NK-92 treated with Interleukin-12 subunit alpha and Interleukin-12 subunit beta, amount 100 ng/mL, for 24 hours (cell line): Measurements from ENCODE around the gene CCDC183.

Source experiments
- DNase-seq: peaks from one replicate; lab custom pipeline; 2025; lab: John Stamatoyannopoulos, UW

CCDC183 gene

GRCh38 chr9:136849960-136850865 is 54.1 kb downstream of the CCDC183 start:
- DNase-seq, result no peak

GRCh38 chr9:136850866-136851775 is 55.0 kb downstream of the CCDC183 start:
- DNase-seq, result no peak

GRCh38 chr9:136851941-136852663 is 56.0 kb downstream of the CCDC183 start, which contains the start of gene MAMDC4:
MAMDC4 (plus strand) TSS chr9:136852346; CDS start chr9:136852417, 71 bp downstream.
- DNase-seq, result no peak

- no peak for DNase-seq
Observed at GRCh38 chr9:136852664-136853595, 56.8 kb downstream of the CCDC183 start.

- no peak for DNase-seq
Observed at GRCh38 chr9:136853596-136854112, 57.5 kb downstream of the CCDC183 start.

GRCh38 chr9:136854113-136854841 is 58.1 kb downstream of the CCDC183 start:
- DNase-seq, result no peak

- DNase-seq, result no peak
Observed at GRCh38 chr9:136854842-136855460, 58.8 kb downstream of the CCDC183 start.

- no peak for DNase-seq
Observed at GRCh38 chr9:136855461-136856078, 59.4 kb downstream of the CCDC183 start.

GRCh38 chr9:136856079-136856476 is 59.9 kb downstream of the CCDC183 start:
- no peak for DNase-seq

- no peak for DNase-seq
Observed at GRCh38 chr9:136856541-136857141, 60.5 kb downstream of the CCDC183 start.

- no peak for DNase-seq
Observed at GRCh38 chr9:136857166-136857565, 61.0 kb downstream of the CCDC183 start.
